Stomach (tissue), 9 donors: Measurements from ENCODE around the gene WDR7. TPM values are rescaled to one million over a fixed set of nuclear protein-coding genes. Genes with fewer than 3 reads are reported as not detected.

ENCODE experiments used
- DNase-seq, 2 donors: peaks; one replicate each; pipeline versions ENCODE4 v3.0.0 to v3.0.0-alpha.2; 2013 to 2019
- H3K27ac ChIP-seq, 5 donors: fragments of 200-600 bp in 4 of 5; sonication (generic) in 4 of 5; one replicate each; pipeline ENCODE4 v1.5.1; 2013 to 2019; ENCODE audit warnings: mild to moderate bottlenecking in 1 of 5, moderate library complexity in 1 of 5
- H3K27me3 ChIP-seq, 3 donors: fragments of 200-600 bp; sonication (generic); one replicate each; pipeline ENCODE4 v1.5.1; 2017 to 2019; ENCODE audit warnings: mixed run types in 1 of 3
- H3K36me3 ChIP-seq, 4 donors: fragments of 200-600 bp; sonication (generic); 1 replicate in 3 of 4; 2 replicates in 1 of 4; pipeline ENCODE4 v1.5.1; 2016 to 2019
- H3K4me1 ChIP-seq, 4 donors: fragments of 200-600 bp; sonication (generic); one replicate each; pipeline ENCODE4 v1.5.1; 2016 to 2019
- H3K4me3 ChIP-seq, 4 donors: fragments of 200-600 bp; sonication (generic) in 3 of 4; one replicate each; pipeline ENCODE4 v1.5.1; 2016 to 2019; ENCODE audit warnings: mild to moderate bottlenecking in 1 of 4
- H3K9me3 ChIP-seq, 4 donors: fragments of 200-600 bp; sonication (generic); one replicate each; pipeline ENCODE4 v1.5.1; 2016 to 2019
- CTCF ChIP-seq, 7 experiments: fragments of 450-650 bp in 4 of 7; fragments of 200-600 bp in 3 of 7; sonication (generic) in 3 of 7; IDR thresholded peaks; one replicate each; pipeline ENCODE4 v1.5.1; 2016 to 2019; ENCODE audit warnings: antibody characterized with exemption in 7 of 7, control low read depth in 2 of 7, mild to moderate bottlenecking in 1 of 7
- EP300 ChIP-seq: sonication (generic); formaldehyde crosslinking; IDR thresholded peaks from one replicate; pipeline ENCODE4 v1.6.1; 2017; ENCODE audit warnings: antibody characterized with exemption
- POLR2A ChIP-seq, 4 donors: fragments of 450-650 bp; IDR thresholded peaks; one replicate each; pipeline ENCODE4 v1.6.1; 2016; ENCODE audit warnings: antibody characterized with exemption in 4 of 4, control low read depth in 2 of 4, mild to moderate bottlenecking in 1 of 4, moderate library complexity in 1 of 4
- POLR2AphosphoS5 ChIP-seq, 3 donors: sonication (generic); formaldehyde crosslinking; IDR thresholded peaks; one replicate each; pipeline ENCODE4 v1.6.1; 2016; ENCODE audit warnings: antibody characterized with exemption in 3 of 3
- WGBS, 5 donors: extraction: QIAGEN DNeasy Blood & Tissue Kit in 3 of 5; methylation state at CpG; one replicate each; pipeline versions ENCODE4 v1.1.5 to v1.1.7; 2013 to 2018; 5-methylcytosine and 5-hydroxymethylcytosine counted together
- intact Hi-C: fragments of 100-400 bp; cut with DNase I; formaldehyde crosslinking; loops from one replicate; pipeline ENCODE4 v1.15.1; 2023; ENCODE audit warnings: low total_unique reads
- polyA plus RNA-seq, 3 donors: library from polyadenylated mRNA; stranded (reverse); fragments of 200-250 nt; gene quantifications; one replicate each; pipeline ENCODE4 v1.2.3, GENCODE V29; 2013
- total RNA-seq, 5 donors: library from RNA; depleted of rRNA; stranded (reverse); fragments of >200 nt; gene quantifications; one replicate each; pipeline versions ENCODE4 v1.1.0 to v1.2.3, GENCODE V29; 2014 to 2016
- donor health status: healthy with polysubstance abuse.
- donor health status: Bipolar disorder and iron deficiency.
- donor health status: healthy.

Gene WDR7
- total and polyA plus RNA-seq, 8 donors: 1.7 to 250 (median 47.2) TPM

- no peak for DNase-seq
- intact Hi-C loops: no loop called here
- TF ChIP-seq CTCF (IDR thresholded peaks at IDR 0.05) (no peak), POLR2A (IDR thresholded peaks at IDR 0.05) (no peak), POLR2AphosphoS5 (IDR thresholded peaks at IDR 0.05) (no peak), EP300 (no peak)
- no peak overlapping the region for H3K4me3 ChIP-seq
- no peaks in the 10 kb centered on the region for H3K4me1 ChIP-seq
- peaks cover 0 to 18% (median 8%) of the 10 kb centered on the region in 4 donors for H3K36me3 ChIP-seq
- no peaks in the 10 kb centered on the region for H3K27me3 ChIP-seq
- no peak overlapping the region for H3K27ac ChIP-seq
- 71 to 96% (median 92%) methylated on average over 5 of the region's 5 CpGs for WGBS, 5 donors
- no peaks in the 10 kb centered on the region for H3K9me3 ChIP-seq
Measured at GRCh38 chr18:56715121-56715520, 64.0 kb downstream of the WDR7 start.

GRCh38 chr18:56716692-56717146 is 65.6 kb downstream of the WDR7 start:
- Histone ChIP-seq H3K9me3 (no peaks in the 10 kb centered on the region), H3K27me3 (no peaks in the 10 kb centered on the region), H3K27ac (no peak overlapping the region), H3K4me3 (no peak overlapping the region), H3K36me3 (peaks cover 0 to 26% (median 12%) of the 10 kb centered on the region in 4 donors), H3K4me1 (no peaks in the 10 kb centered on the region)
- intact Hi-C loops: no loop called here
- WGBS, 5 donors: 65 to 77% (median 72%) methylated on average over 2 of the region's 2 CpGs
- TF ChIP-seq POLR2AphosphoS5 (IDR thresholded peaks at IDR 0.05): no peak
- TF ChIP-seq EP300: no peak
- no peak for TF ChIP-seq CTCF (IDR thresholded peaks at IDR 0.05)
- no peak for TF ChIP-seq POLR2A (IDR thresholded peaks at IDR 0.05)
- DNase-seq: no peak

- intact Hi-C loops: no loop called here
- TF ChIP-seq POLR2A (IDR thresholded peaks at IDR 0.05) (no peak), POLR2AphosphoS5 (IDR thresholded peaks at IDR 0.05) (no peak), CTCF (IDR thresholded peaks at IDR 0.05) (no peak), EP300 (no peak)
- Histone ChIP-seq H3K27ac (no peak overlapping the region), H3K27me3 (no peaks in the 10 kb centered on the region), H3K4me1 (no peaks in the 10 kb centered on the region), H3K9me3 (no peaks in the 10 kb centered on the region), H3K36me3 (peaks cover 0 to 37% (median 23%) of the 10 kb centered on the region in 4 donors), H3K4me3 (no peak overlapping the region)
- 76 to 81% (median 77%) methylated on average over 1 of the region's 1 CpG for WGBS, 5 donors
- DNase-seq: no peak
Measured at GRCh38 chr18:56721031-56721430, 69.9 kb downstream of the WDR7 start.

GRCh38 chr18:56721491-56721890 is 70.3 kb downstream of the WDR7 start:
- Histone ChIP-seq H3K36me3 (peaks cover 0 to 37% (median 23%) of the 10 kb centered on the region in 4 donors), H3K4me3 (no peak overlapping the region), H3K27me3 (no peaks in the 10 kb centered on the region), H3K27ac (no peak overlapping the region), H3K9me3 (no peaks in the 10 kb centered on the region), H3K4me1 (no peaks in the 10 kb centered on the region)
- 90 to 97% (median 96%) methylated on average over 3 of the region's 3 CpGs for WGBS, 5 donors
- no peak for DNase-seq
- no peak for TF ChIP-seq CTCF (IDR thresholded peaks at IDR 0.05)
- no peak for TF ChIP-seq POLR2A (IDR thresholded peaks at IDR 0.05)
- TF ChIP-seq POLR2AphosphoS5 (IDR thresholded peaks at IDR 0.05): no peak
- TF ChIP-seq EP300: no peak
- intact Hi-C loops: no loop called here
